HepG2 (cell line): ENCODE data around the gene MBOAT7. TPM values are rescaled to one million over a fixed set of nuclear protein-coding genes. Genes with fewer than 3 reads are reported as not detected.

Source experiments
- ATF2 ChIP-seq: sonication (generic); formaldehyde crosslinking; IDR thresholded peaks from 2 replicates; pipeline ENCODE4 v1.4.0; 2020; ENCODE audit warnings: missing genetic modification reagents
- ATF4 ChIP-seq, 2 experiments: fragments of 450-650 bp in 1 of 2; sonication (generic) in 1 of 2; formaldehyde crosslinking; IDR thresholded peaks; 2 replicates each; pipeline versions ENCODE4 v1.5.0 to v1.8.0; 2020 to 2022; ENCODE audit warnings: mild to moderate bottlenecking in 1 of 2, missing genetic modification reagents in 1 of 2
- CENPBD1 ChIP-seq: sonication (generic); formaldehyde crosslinking; IDR thresholded peaks from 2 replicates; pipeline ENCODE4 v1.8.0; 2022; ENCODE audit warnings: missing genetic modification reagents, low read depth, mild to moderate bottlenecking, borderline replicate concordance
- CHD4 ChIP-seq: fragments of 200-600 bp; sonication (generic); IDR thresholded peaks from 2 replicates; pipeline ENCODE4 v1.7.0; 2017; ENCODE audit warnings: mild to moderate bottlenecking, low read length, borderline replicate concordance
- FIP1L1 ChIP-seq: fragments of 200-400 bp; formaldehyde crosslinking; IDR thresholded peaks from 2 replicates; pipeline ENCODE4 v1.6.1; 2018; ENCODE audit warnings: low read depth, mild to moderate bottlenecking, low read length, moderate library complexity, borderline replicate concordance; ENCODE audit not compliant: insufficient read depth
- FOXO4 ChIP-seq: sonication (generic); formaldehyde crosslinking; conservative IDR thresholded peaks from 2 replicates; pipeline ENCODE4 v1.8.1; 2023; ENCODE audit warnings: missing genetic modification reagents
- GATAD1 ChIP-seq: IDR thresholded peaks from 2 replicates; pipeline ENCODE4 v1.6.1; 2016; ENCODE audit warnings: missing genetic modification reagents, missing compliant biosample characterization
- HNRNPH1 ChIP-seq: fragments of 200-400 bp; formaldehyde crosslinking; optimal IDR thresholded peaks from 2 replicates; pipeline ENCODE3; 2017; ENCODE audit warnings: mild to moderate bottlenecking, low read depth, low read length
- LCORL ChIP-seq, 2 experiments: fragments of 450-650 bp in 1 of 2; sonication (generic) in 1 of 2; formaldehyde crosslinking in 1 of 2; IDR thresholded peaks; 2 replicates each; pipeline versions ENCODE4 v1.5.0 to v1.6.1; 2017 to 2020; ENCODE audit warnings: antibody characterized with exemption in 1 of 2, missing genetic modification reagents in 1 of 2
- NFIB ChIP-seq: sonication (generic); formaldehyde crosslinking; IDR thresholded peaks from 2 replicates; pipeline ENCODE4 v1.9.0; 2021; ENCODE audit warnings: missing genetic modification reagents, mild to moderate bottlenecking, borderline replicate concordance
- RARG ChIP-seq: sonication (generic); formaldehyde crosslinking; IDR thresholded peaks from 2 replicates; pipeline ENCODE4 v1.4.0; 2020; ENCODE audit warnings: low read depth, mild to moderate bottlenecking, missing genetic modification reagents
- RXRA ChIP-seq: sonication (generic); formaldehyde crosslinking; IDR thresholded peaks from 2 replicates; pipeline ENCODE4 v1.5.1; 2020; ENCODE audit warnings: missing genetic modification reagents
- SALL2 ChIP-seq: sonication (generic); formaldehyde crosslinking; IDR thresholded peaks from 2 replicates; pipeline ENCODE4 v1.8.1; 2023; ENCODE audit warnings: mild to moderate bottlenecking, missing genetic modification reagents, inconsistent platforms
- ZBTB2 ChIP-seq: sonication (generic); formaldehyde crosslinking; IDR thresholded peaks from 2 replicates; pipeline ENCODE4 v1.8.0; 2022; ENCODE audit warnings: low read depth, missing genetic modification reagents
- ZBTB7A ChIP-seq: sonication (generic); formaldehyde crosslinking; IDR thresholded peaks from 2 replicates; pipeline ENCODE4 v1.8.0; 2022; ENCODE audit warnings: mild to moderate bottlenecking, missing genetic modification reagents
- ZMYM4 ChIP-seq: sonication (generic); formaldehyde crosslinking; IDR thresholded peaks from 2 replicates; pipeline ENCODE4 v1.8.1; 2023; ENCODE audit warnings: mild to moderate bottlenecking, missing genetic modification reagents
- ZNF143 ChIP-seq: sonication (generic); formaldehyde crosslinking; IDR thresholded peaks from 2 replicates; pipeline ENCODE4 v1.4.0; 2020; ENCODE audit warnings: missing genetic modification reagents
- ZNF263 ChIP-seq: sonication (generic); formaldehyde crosslinking; IDR thresholded peaks from 2 replicates; pipeline ENCODE4 v1.4.0; 2020; ENCODE audit warnings: missing genetic modification reagents
- ZNF414 ChIP-seq: sonication (generic); formaldehyde crosslinking; IDR thresholded peaks from 2 replicates; pipeline ENCODE4 v1.5.0; 2020; ENCODE audit warnings: missing genetic modification reagents
- ZNF670 ChIP-seq: sonication (generic); formaldehyde crosslinking; IDR thresholded peaks from 2 replicates; pipeline ENCODE4 v1.8.0; 2022; ENCODE audit warnings: mild to moderate bottlenecking, missing genetic modification reagents, borderline replicate concordance
- ZNF737 ChIP-seq: sonication (generic); formaldehyde crosslinking; IDR thresholded peaks from 2 replicates; pipeline ENCODE4 v1.5.0; 2020; ENCODE audit warnings: missing genetic modification reagents, mild to moderate bottlenecking, borderline replicate concordance
- ZSCAN12 ChIP-seq: sonication (generic); formaldehyde crosslinking; IDR thresholded peaks from 2 replicates; pipeline ENCODE4 v1.9.0; 2021; ENCODE audit warnings: mild to moderate bottlenecking, missing genetic modification reagents
- polyA plus RNA-seq, 8 experiments: library from polyadenylated mRNA; depleted of rRNA in 3 of 8; stranded (reverse) in 7 of 8; unstranded in 1 of 8; fragments of >200 nt; fragmentation: Illumina TruSeq in 4 of 8; extraction: Trizol in 4 of 8; gene quantifications; 2 replicates each; pipeline versions ENCODE4 v1.2.1 to v1.2.3, GENCODE V29; 2011 to 2016; ENCODE audit warnings: low read depth in 4 of 8, missing spikeins in 1 of 8, mixed read lengths in 1 of 8; ENCODE audit not compliant: insufficient read depth in 1 of 8
- total RNA-seq, 5 experiments: library from RNA; depleted of rRNA; stranded (reverse); fragments of >200 nt; fragmentation: Illumina TruSeq; extraction: Trizol; gene quantifications; 2 replicates each; pipeline ENCODE4 v1.2.3, GENCODE V29; 2016; ENCODE audit warnings: low read depth in 1 of 5

The MBOAT7 gene
- total and polyA plus RNA-seq, 2 of the 13 experiments (the other 11 are each of a cell fraction or from before 2014, with no cell fraction given), result 22.2 to 25.5 TPM

GRCh38 chr19:54191011-54191810, 1.8 kb upstream of the MBOAT7 start, which contains the start of gene TSEN34 (continued):
- TF ChIP-seq ZNF414 (CRISPR knock-in tag) (no peak), ATF4 (CRISPR knock-in tag; IDR thresholded peaks at IDR 0.05) (0 out of 4 replicates have a peak, but pooled peaks of 1 of the 2 experiments have one; percentile 34), ZBTB2 (peak; percentile 44; the same call in 1 of the 2 replicates), GATAD1 (CRISPR knock-in tag) (no peak; the same call in 1 of the 2 replicates), ZSCAN12 (CRISPR knock-in tag) (peak; percentile 21; the same call in 1 of the 2 replicates), HNRNPH1 (no peak), CENPBD1 (CRISPR knock-in tag) (no peak), CHD4 (no peak), RARG (CRISPR knock-in tag) (no peak), NFIB (CRISPR knock-in tag) (no peak), FIP1L1 (no peak), LCORL (IDR thresholded peaks at IDR 0.05) (no peak), LCORL (CRISPR knock-in tag; IDR thresholded peaks at IDR 0.05) (0 out of 2 replicates have a peak, but pooled peaks have one; percentile 23), ZNF737 (CRISPR knock-in tag) (no peak), ZNF143 (CRISPR knock-in tag) (no peak), ZBTB7A (0 out of 2 replicates have a peak, but pooled peaks have one; percentile 41), ZNF263 (CRISPR knock-in tag) (0 out of 2 replicates have a peak, but pooled peaks have one; percentile 16), ZMYM4 (CRISPR knock-in tag) (no peak), FOXO4 (CRISPR knock-in tag) (0 out of 2 replicates have a peak, but pooled peaks have one; percentile 77), RXRA (no peak), SALL2 (peak; percentile 49; the same call in 1 of the 2 replicates), ATF2 (CRISPR knock-in tag) (no peak), ZNF670 (no peak; the same call in 1 of the 2 replicates)
